ENCODE results near the gene NT5C1A. TPM values are rescaled to one million over a fixed set of nuclear protein-coding genes. Genes with fewer than 3 reads are reported as not detected.

Gene NT5C1A
- total and polyA plus RNA-seq, 2 experiments from 2014 or later: 1.0 to 5.1 TPM

- Histone ChIP-seq H3K9me2 (replicated peaks; ENCODE audit: insufficient read depth) (no peaks in the 10 kb centered on the region), H3K27me3 (peaks cover 18% of the 10 kb centered on the region), H3K4me2 (peak overlapping the region; percentile 12), H3K4me3 (no peak overlapping the region), H4K20me1 (ENCODE audit: insufficient read depth, poor library complexity, severe bottlenecking) (no peaks in the 10 kb centered on the region), H3K36me3 (replicated peaks; ENCODE audit: insufficient read depth, low read depth) (no peaks in the 10 kb centered on the region), H3K27ac (peak overlapping the region; percentile 59), H2AFZ (no peak overlapping the region), H3K4me1 (ENCODE audit: insufficient read depth) (peaks cover 4% of the 10 kb centered on the region), H3K79me2 (no peaks in the 10 kb centered on the region), H3K9me3 (ENCODE audit: low read depth) (no peaks in the 10 kb centered on the region)
- 37% methylated on average over 12 of the region's 12 CpGs for WGBS (ENCODE audit: low lambda C conversion rate, missing lambda C conversion rate)
- peak; percentile 77 for DNase-seq (ENCODE audit: low spot score)
- TF ChIP-seq CTCF (IDR thresholded peaks at IDR 0.05; ENCODE audit: poor library complexity) (no peak), EZH2phosphoT487 (IDR thresholded peaks at IDR 0.05; ENCODE audit: low read depth, severe bottlenecking, unreplicated experiment) (no peak), EZH2 (IDR thresholded peaks at IDR 0.05; ENCODE audit: borderline replicate concordance) (no peak)
Observed at GRCh38 chr1:39711104-39711965, 39.4 kb upstream of the NT5C1A start.

GRCh38 chr1:39707506-39707905, 35.6 kb upstream of the NT5C1A start:
- Histone ChIP-seq H2AFZ (no peak overlapping the region), H3K4me3 (no peak overlapping the region), H3K27ac (no peak overlapping the region), H3K79me2 (no peaks in the 10 kb centered on the region), H3K9me2 (replicated peaks; ENCODE audit: insufficient read depth) (no peaks in the 10 kb centered on the region), H3K36me3 (replicated peaks; ENCODE audit: insufficient read depth, low read depth) (no peaks in the 10 kb centered on the region), H3K4me1 (ENCODE audit: insufficient read depth) (peaks cover 4% of the 10 kb centered on the region), H3K27me3 (peaks cover 3% of the 10 kb centered on the region), H4K20me1 (ENCODE audit: insufficient read depth, poor library complexity, severe bottlenecking) (no peaks in the 10 kb centered on the region), H3K9me3 (ENCODE audit: low read depth) (no peaks in the 10 kb centered on the region), H3K4me2 (no peak overlapping the region)
- WGBS (ENCODE audit: low lambda C conversion rate, missing lambda C conversion rate): 73% methylated on average over 4 of the region's 4 CpGs
- TF ChIP-seq EZH2phosphoT487 (IDR thresholded peaks at IDR 0.05; ENCODE audit: low read depth, severe bottlenecking, unreplicated experiment): no peak
- no peak for TF ChIP-seq EZH2 (IDR thresholded peaks at IDR 0.05; ENCODE audit: borderline replicate concordance)
- no peak for TF ChIP-seq CTCF (IDR thresholded peaks at IDR 0.05; ENCODE audit: poor library complexity)
- no peak for DNase-seq (ENCODE audit: low spot score)

DNA sequence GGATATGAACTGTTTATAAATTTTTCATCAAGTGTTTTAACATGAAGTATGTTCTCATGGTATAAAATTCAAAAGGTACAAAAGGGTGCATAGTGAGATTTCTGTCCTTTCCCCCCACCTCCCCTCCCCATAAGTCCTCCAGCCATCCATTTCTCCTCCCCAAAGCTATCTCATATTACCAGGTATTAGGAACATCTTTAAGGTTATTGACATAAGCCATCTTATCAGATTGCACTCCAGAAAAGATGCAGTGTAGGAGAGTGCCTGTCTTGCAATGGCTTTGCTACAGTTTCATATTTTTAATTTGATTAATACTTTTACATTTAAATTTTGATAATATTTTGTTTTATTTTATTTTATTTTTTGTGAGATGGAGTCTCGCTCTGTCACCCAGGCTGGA, 32.9 kb upstream of the NT5C1A start:
- Histone ChIP-seq H3K4me3 (no peak overlapping the region), H3K9me2 (replicated peaks; ENCODE audit: insufficient read depth) (no peaks in the 10 kb centered on the region), H3K9me3 (ENCODE audit: low read depth) (no peaks in the 10 kb centered on the region), H3K4me1 (ENCODE audit: insufficient read depth) (peaks cover 8% of the 10 kb centered on the region), H3K27me3 (no peaks in the 10 kb centered on the region), H3K79me2 (no peaks in the 10 kb centered on the region), H2AFZ (no peak overlapping the region), H4K20me1 (ENCODE audit: insufficient read depth, poor library complexity, severe bottlenecking) (no peaks in the 10 kb centered on the region), H3K27ac (no peak overlapping the region), H3K4me2 (no peak overlapping the region), H3K36me3 (replicated peaks; ENCODE audit: insufficient read depth, low read depth) (no peaks in the 10 kb centered on the region)
- no peak for DNase-seq (ENCODE audit: low spot score)
- TF ChIP-seq CTCF (IDR thresholded peaks at IDR 0.05; ENCODE audit: poor library complexity): no peak
- TF ChIP-seq EZH2phosphoT487 (IDR thresholded peaks at IDR 0.05; ENCODE audit: low read depth, severe bottlenecking, unreplicated experiment): no peak
- no peak for TF ChIP-seq EZH2 (IDR thresholded peaks at IDR 0.05; ENCODE audit: borderline replicate concordance)
- 100% methylated on average over 1 of the region's 1 CpG for WGBS (ENCODE audit: low lambda C conversion rate, missing lambda C conversion rate)

All from hepatocyte (in vitro differentiated cells).